ENCODE data around the gene EIF5A. TPM values are rescaled to one million over a fixed set of nuclear protein-coding genes. Genes with fewer than 3 reads are reported as not detected.
A peak's percentile ranks its signal among the peaks of the same experiment; 100 is the strongest.
"Not testable (repeated sequence)": the region's sequence is repeated elsewhere in the genome, so short reads cannot be mapped to it uniquely, and the experiment has no call there.

Gene EIF5A
- total RNA-seq, 1 experiment from 2014 or later = 339 TPM

DNA sequence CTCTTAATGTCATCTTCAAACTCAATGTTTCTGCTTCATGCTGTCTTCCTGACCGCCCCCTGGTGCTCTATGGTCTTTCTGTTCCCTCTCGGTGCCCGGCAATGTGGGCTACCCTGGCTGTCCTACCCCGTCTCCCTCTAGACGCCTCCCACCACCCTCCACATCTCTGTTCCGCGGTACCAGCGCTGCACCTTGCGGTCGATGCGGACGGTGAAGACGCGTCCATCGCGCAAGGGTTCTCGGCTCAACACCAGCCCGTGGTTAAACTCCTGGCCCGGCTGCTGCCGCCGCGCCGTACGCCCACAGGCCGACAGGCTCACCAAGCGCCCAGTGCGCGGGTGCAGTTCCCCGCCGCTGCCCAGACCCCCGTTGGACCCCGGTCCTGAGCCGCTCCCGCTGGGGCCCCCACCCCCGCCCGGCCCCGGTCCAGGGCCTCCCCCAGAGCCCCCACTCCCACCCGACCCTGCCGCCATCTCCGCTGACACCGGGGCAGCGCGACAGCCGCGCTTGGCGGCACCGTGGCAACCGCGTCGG lies 21.5 kb downstream of the EIF5A start, which contains the start of gene NEURL4:
Gene NEURL4, minus strand, starts transcription at position 496 of the 534 bp plus-strand sequence. Its CDS starts 23 bp downstream, at position 473.
- DNase-seq = no peak
- Histone ChIP-seq H3K4me1 (peaks cover 2% of the 10 kb centered on the region; the same call in 1 of the 2 replicates), H3K9me3 (replicated peaks) (no peaks in the 10 kb centered on the region), H3K27ac (peak within 1 kb of the TSS; percentile 55), H3K27me3 (no peaks in the 10 kb centered on the region), H3K4me3 (peak within 1 kb of the TSS; percentile 69), H3K36me3 (no peaks in the 10 kb centered on the region)

DNA sequence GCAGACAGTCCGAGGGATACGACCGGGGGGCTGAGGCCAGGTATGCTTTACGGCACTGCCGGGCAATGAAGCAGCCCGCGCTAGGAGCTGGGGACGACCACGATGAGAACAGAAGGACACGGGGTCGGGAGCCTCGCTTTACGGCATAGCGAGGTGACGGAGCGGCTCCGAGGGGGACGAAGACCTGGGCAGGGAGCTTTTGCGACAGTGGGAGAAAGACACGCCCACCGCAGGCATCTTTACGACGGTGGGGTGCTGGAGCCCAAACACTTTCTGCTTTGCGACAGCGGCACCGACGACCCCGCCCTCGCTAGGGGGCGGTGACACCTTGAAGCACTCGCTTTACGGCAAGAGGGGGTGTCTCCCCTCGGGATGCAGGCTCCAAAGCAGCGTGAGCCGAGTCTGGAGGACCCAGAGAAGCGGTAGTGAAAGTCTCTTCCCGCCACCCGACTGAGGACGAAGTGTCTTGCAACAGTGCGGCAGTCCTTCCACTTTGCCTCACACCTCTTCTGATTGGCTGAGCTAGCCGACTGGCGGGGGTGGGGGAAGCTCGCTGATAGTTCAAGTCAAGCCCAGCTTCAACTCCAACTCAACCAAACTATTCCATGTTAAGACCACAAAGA lies 22.1 kb downstream of the EIF5A start:
- H3K36me3 ChIP-seq = no peaks in the 10 kb centered on the region

DNA sequence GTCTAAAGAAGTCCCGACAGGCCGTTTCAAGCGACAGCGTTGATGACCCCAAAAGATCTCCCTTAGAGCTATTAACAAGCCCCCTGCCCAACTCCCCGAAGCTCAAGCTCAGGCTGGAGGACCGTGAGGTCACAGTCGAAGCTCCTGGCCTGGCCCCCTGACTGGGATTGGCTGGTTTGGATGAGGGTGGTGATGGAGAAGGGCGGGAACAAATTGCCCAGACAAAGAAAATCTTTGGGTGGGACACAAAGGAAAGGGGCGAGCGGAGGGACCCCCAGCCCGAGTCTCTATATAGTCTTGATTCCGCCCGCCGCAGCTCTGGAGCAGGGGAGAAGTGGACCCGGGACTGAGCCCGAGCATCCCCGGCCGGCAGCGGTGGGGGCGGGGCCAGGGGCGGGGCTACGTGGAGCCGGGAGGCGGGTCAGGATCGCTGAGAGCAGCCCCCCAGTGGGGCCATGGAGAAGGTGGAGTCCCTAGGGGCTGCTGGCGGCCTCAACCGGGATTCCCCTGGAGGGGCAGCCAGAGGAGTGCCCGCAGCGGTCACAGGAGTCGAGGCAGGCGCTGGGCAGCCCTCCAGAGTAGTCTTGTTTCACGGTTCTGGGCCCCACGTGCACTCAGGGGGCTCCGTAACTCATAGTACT lies 22.7 kb downstream of the EIF5A start:
- H3K9me3 ChIP-seq (replicated peaks) = no peaks in the 10 kb centered on the region
- H3K27me3 ChIP-seq = no peaks in the 10 kb centered on the region
- peaks cover 2% of the 10 kb centered on the region; the same call in 1 of the 2 replicates for H3K4me1 ChIP-seq
- H3K36me3 ChIP-seq = no peaks in the 10 kb centered on the region
- peak; percentile 84 for DNase-seq
- peak overlapping the region; percentile 69 for H3K4me3 ChIP-seq
- peak overlapping the region; percentile 55 for H3K27ac ChIP-seq

More for the DNA sequence above, 22.1 kb downstream of the EIF5A start:
- H3K4me1 ChIP-seq = peaks cover 2% of the 10 kb centered on the region; the same call in 1 of the 2 replicates
- H3K27me3 ChIP-seq = no peaks in the 10 kb centered on the region
- H3K9me3 ChIP-seq (replicated peaks) = no peaks in the 10 kb centered on the region
- peak; percentile 95 to 97 for DNase-seq
- peak overlapping the region; percentile 69 for H3K4me3 ChIP-seq
- H3K27ac ChIP-seq = peak overlapping the region; percentile 55

DNA sequence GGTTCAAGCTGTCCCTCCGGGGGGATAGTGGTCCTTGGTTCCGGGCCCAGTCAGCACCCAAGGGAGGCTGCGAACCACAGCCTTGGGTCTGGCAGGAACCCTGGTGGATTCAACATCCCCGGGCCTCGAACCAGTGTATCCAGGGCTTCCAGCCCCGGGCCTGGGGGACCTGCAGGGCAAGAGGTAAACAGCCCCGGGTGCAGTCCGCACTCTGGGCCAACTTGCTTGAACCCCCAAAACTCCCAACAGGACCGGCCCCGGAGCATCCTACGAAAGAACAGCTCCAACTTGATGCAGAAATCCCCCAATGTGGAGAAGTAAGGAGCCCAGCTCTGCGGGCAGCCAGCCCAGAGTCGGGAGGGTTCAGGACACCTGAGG lies 23.2 kb downstream of the EIF5A start:
- no peaks in the 10 kb centered on the region for H3K36me3 ChIP-seq
- peak overlapping the region; percentile 55 for H3K27ac ChIP-seq

DNA sequence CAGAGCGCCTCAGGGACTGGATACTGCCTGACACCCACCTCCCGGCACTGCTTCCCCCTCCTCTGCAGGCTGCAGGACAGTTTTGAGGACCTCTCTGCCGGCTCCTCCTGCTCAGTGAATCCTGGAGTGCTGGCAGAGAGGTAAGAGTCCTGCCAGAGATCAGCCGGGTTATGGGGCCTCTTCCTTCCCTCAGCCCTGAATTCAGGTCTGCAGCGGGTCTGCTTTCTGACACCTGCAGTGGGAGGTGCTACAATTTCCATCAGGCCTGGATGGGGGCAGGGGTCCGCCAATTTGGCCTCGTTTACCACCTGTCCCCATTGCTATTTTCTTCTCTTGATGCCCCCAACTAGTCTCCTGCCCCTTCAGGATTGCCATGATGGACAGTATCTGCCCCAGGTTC lies 24.7 kb downstream of the EIF5A start:
- H3K9me3 ChIP-seq (replicated peaks) = no peaks in the 10 kb centered on the region
- H3K4me3 ChIP-seq = no peak overlapping the region
- H3K36me3 ChIP-seq = no peaks in the 10 kb centered on the region
- no peak for DNase-seq
- H3K27me3 ChIP-seq = no peaks in the 10 kb centered on the region
- H3K27ac ChIP-seq = no peak overlapping the region
- H3K4me1 ChIP-seq = peaks cover 2% of the 10 kb centered on the region; the same call in 1 of the 2 replicates

More for the DNA sequence above, 23.2 kb downstream of the EIF5A start:
- Histone ChIP-seq H3K4me3 (peak overlapping the region; percentile 69), H3K4me1 (peaks cover 2% of the 10 kb centered on the region; the same call in 1 of the 2 replicates), H3K9me3 (replicated peaks) (no peaks in the 10 kb centered on the region), H3K27me3 (no peaks in the 10 kb centered on the region)
- DNase-seq = no peak

DNA sequence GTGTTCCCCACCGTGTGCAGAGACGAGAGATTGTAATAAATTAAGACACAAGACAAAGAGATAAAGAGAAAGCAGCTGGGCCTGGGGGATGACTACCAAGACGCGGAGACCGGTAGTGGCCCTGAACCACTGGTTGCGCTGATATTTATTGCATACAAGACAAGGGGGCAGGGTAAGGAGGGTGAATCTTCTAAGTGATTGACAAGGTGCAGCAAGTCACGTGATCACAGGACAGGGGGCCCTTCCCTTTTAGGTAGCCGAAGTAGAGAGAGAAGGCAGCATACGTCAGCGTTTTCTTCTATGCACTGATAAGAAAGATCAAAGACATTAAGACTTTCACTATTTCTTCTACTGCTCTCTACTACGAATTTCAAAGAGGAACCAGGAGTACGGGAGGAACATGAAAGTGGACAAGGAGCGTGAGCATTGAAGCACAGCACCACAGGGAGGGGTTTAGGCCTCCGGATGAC lies 25.2 kb downstream of the EIF5A start:
- H3K4me3 ChIP-seq; DNase-seq; H3K9me3 ChIP-seq (replicated peaks); H3K36me3 ChIP-seq; H3K27me3 ChIP-seq; H3K27ac ChIP-seq; H3K4me1 ChIP-seq: not testable (repeated sequence)

DNA sequence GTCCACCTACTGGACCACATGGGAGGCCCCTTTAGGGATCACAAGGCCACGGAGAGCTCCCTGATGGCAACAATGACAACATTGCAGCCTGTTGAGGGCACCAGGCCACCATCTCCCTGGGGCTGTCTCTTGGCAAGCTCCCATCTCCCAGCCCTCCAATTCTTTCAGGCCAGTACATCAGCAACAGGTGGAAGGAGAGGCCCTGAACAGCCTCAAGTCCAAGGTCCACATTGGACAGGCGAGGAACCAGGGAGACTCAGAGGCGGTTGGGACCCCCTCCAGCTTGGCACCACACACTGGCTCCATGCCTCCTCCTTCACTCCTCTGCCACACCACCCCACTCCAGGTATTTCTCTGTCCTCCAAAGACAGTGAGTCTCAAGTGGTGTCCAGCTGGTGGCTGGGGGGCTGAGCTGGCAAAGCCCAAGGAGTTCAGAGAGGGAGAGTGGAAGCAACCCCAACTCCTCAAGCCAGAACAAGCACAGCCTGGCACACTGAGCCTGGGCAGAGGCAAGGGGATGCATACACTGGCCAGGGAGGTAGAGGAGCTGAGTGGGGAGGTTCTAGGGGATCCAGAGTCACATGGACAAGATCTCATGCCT lies 27.6 kb downstream of the EIF5A start:
- Histone ChIP-seq H3K27me3 (no peaks in the 10 kb centered on the region), H3K36me3 (no peaks in the 10 kb centered on the region), H3K4me3 (no peak overlapping the region), H3K9me3 (replicated peaks) (no peaks in the 10 kb centered on the region), H3K4me1 (peaks cover 2% of the 10 kb centered on the region; the same call in 1 of the 2 replicates), H3K27ac (no peak overlapping the region)
- no peak for DNase-seq

DNA sequence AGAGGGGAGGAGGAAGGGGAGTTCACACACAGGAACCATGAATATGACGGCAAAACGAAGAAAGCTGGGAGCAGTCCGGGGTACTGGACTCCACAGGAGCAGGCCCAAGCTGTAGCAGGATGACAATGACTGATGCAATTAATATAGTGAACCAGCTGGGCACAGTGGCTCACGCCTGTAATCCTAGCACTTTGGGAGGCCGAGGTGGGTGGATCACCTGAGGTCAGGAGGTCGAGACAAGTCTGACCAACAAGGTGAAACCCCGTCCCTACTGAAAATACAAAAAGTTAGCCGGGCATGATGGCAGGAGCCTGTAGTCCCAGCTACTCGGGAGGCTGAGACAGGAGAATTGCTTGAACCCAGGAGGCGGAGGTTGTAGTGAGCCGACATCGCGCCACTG lies 28.3 kb downstream of the EIF5A start:
- H3K27me3 ChIP-seq = not testable (repeated sequence)

DNA sequence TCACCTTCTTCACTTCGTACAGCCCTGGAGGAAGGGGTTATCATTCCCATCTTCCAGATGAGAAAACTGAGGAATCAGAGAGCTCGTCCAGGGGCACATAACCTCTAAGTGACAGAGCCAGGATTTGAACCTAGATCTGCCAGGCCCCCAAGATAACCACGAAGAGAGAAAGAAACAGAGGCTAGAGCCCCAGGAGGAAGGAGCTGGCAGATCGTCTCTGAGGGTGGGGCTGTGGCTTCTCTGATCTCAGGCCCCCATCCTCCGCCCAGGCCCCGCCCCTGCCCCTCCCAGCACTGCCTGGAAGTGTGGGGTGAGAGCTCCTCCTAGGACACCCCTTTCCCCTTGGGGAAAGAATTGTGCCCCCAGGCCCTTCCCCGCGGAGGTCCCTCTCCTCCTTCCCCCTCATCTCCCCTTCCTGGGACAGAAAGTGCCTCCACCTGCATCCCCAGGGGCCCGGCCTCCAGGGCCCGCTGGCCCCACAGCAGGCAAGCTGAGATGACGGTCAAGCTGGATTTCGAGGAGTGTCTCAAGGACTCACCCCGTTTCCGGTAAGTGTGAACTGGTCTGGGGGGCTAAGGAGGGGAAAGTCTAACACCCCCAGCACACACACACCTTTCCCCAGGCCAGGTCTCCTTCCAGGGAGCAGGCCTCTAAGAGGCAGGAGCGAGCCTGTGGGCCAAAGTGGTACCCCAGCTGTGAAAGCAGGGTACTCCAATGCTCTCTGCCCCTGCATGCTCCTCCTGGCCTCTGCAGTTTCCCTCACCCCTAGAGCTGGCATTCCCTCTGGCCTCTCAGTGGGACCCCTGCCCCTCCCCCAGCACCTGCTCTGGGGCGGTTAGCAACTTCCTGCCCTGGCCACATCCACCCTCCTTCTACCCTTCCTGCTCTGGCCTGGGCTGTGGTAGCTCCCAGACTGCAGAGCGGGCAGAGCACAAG lies 29.1 kb downstream of the EIF5A start, which contains the start of gene ACAP1:
Gene ACAP1, plus strand, starts transcription at position 290 of the 936 bp plus-strand sequence. Its CDS starts 206 bp downstream, at position 496.
- no peak for DNase-seq
- Histone ChIP-seq H3K4me1 (no peaks in the 10 kb centered on the region), H3K9me3 (replicated peaks) (no peaks in the 10 kb centered on the region), H3K27me3 (no peaks in the 10 kb centered on the region), H3K27ac (no peak within 1 kb of the TSS), H3K4me3 (no peak within 1 kb of the TSS), H3K36me3 (no peaks in the 10 kb centered on the region)

More for the DNA sequence above, 28.3 kb downstream of the EIF5A start:
- H3K4me1 ChIP-seq; H3K9me3 ChIP-seq (replicated peaks); H3K27ac ChIP-seq; DNase-seq; H3K4me3 ChIP-seq; H3K36me3 ChIP-seq: not testable (repeated sequence)

DNA sequence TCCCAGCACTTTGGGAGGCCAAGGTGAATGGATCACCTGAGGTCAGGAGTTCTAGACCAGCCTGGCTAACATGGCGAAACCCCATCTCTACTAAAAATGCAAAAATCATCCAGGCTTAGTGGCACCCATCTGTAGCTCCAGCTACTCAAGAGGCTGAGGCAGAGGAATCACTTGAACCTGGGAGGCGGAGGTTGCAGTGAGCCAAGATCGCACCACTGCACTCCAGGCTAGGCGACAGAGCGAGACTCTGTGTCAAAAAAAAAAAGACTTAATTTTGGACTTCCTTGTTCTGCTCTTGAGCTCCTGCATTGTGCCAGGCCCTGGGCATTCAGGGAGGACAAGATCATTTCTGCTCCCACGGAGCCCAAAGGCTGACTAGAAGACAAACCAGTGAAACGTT lies 30.2 kb downstream of the EIF5A start:
- H3K4me3 ChIP-seq, DNase-seq: not testable (repeated sequence)

DNA sequence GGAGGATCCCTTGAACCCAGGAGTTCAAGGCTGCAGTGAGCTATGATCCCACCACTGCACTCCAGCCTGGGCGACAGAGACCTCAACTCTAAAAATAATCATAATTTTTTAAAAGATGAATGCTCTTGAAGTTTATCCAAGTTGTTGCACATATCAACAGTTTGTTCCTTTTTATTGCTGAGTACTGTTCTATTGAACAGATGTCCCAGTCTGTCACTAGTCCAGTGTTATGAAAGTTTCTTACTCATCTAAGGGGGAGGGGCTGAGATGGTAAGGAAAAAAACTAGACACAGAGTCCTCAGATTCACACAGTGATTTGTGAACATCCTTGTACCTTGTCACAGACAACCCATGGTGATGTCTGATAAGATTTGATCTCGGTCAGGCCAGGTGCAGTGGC lies 32.8 kb downstream of the EIF5A start:
- no peak for DNase-seq

More for the DNA sequence above, 30.2 kb downstream of the EIF5A start:
- not testable (repeated sequence) for H3K9me3 ChIP-seq (replicated peaks); H3K36me3 ChIP-seq; H3K27ac ChIP-seq; H3K27me3 ChIP-seq; H3K4me1 ChIP-seq

DNA sequence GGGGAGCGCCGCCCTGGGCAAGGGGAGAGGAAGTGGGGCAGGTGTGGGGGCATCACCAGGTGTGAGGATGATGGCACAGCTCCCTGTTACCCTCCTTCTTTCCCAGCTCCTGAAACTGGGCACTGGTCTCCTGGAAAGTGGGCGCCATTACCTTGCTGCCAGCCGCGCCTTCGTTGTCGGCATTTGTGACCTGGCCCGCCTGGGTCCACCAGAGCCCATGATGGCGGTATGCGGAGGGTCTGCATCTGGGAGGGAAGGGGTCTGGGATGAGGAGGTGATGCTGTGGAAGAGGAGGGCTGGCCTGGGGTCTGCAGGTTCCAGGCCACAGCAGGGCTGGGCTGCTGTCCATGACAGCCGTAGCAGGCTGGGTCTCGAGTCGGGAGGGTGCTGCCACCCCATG lies 34.4 kb downstream of the EIF5A start:
- H3K4me1 ChIP-seq = no peaks in the 10 kb centered on the region
- H3K36me3 ChIP-seq = no peaks in the 10 kb centered on the region
- DNase-seq = no peak
- no peak overlapping the region for H3K27ac ChIP-seq
- no peaks in the 10 kb centered on the region for H3K27me3 ChIP-seq
- no peak overlapping the region for H3K4me3 ChIP-seq
- H3K9me3 ChIP-seq (replicated peaks) = no peaks in the 10 kb centered on the region

More for the DNA sequence above, 32.8 kb downstream of the EIF5A start:
- no peaks in the 10 kb centered on the region for H3K36me3 ChIP-seq
- H3K4me3 ChIP-seq = no peak overlapping the region
- H3K27me3 ChIP-seq = no peaks in the 10 kb centered on the region
- H3K9me3 ChIP-seq (replicated peaks) = no peaks in the 10 kb centered on the region
- no peaks in the 10 kb centered on the region for H3K4me1 ChIP-seq
- H3K27ac ChIP-seq = no peak overlapping the region

DNA sequence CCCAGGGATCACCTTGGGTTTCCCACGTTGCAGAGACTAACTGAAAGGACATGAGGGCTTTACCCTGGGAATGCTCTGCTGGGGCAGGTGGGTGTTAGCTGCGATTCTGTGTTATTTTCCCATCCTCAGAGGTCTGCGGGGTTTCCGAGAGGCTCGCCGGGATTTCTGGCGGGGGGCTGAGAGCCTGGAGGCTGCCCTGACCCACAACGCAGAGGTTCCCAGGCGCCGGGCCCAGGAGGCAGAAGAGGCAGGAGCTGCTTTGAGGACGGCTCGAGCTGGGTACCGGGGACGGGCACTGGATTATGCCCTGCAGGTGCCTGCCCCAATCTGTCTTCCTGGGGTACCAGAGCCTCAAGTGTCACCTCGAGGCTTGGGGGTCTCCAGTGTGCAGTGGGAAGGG lies 35.8 kb downstream of the EIF5A start:
- H3K4me3 ChIP-seq = no peak overlapping the region
- no peaks in the 10 kb centered on the region for H3K4me1 ChIP-seq
- H3K27me3 ChIP-seq = no peaks in the 10 kb centered on the region
- H3K27ac ChIP-seq = no peak overlapping the region
- no peaks in the 10 kb centered on the region for H3K9me3 ChIP-seq (replicated peaks)
- no peak for DNase-seq
- no peaks in the 10 kb centered on the region for H3K36me3 ChIP-seq

All from SJCRH30 (cell line).